ENCODE measurements around the gene SERPINA12. TPM values are rescaled to one million over a fixed set of nuclear protein-coding genes. Genes with fewer than 3 reads are reported as not detected.

SERPINA12 gene
- total and polyA plus RNA-seq, 2 experiments from 2014 or later: not detected

DNA sequence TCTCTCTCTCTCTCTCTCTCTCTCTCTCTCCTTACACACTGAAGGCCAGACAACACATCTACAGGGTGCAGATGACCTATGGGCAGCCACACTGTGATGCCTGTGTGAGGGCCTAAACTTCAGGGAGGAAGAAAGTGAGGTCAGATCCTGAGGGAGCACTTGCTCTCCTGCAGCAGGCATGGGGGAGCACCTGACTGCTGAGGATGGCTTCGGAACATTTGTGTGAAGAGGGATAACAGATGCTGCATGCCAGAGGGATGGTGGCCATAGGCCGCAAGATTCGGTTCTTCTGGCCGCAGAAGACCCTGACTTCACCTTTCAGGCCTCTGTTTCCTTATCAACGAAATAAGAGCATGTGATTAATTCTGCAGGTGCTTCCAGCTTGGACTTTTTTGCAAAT lies 45.0 kb downstream of the SERPINA12 start:
- no peak overlapping the region for H3K4me3 Mint-ChIP-seq
- Histone ChIP-seq H2AFZ (no peak overlapping the region), H4K20me1 (replicated peaks; ENCODE audit: insufficient read depth) (no peaks in the 10 kb centered on the region), H3K4me2 (no peak overlapping the region), H3K27me3 (ENCODE audit: insufficient read depth) (no peaks in the 10 kb centered on the region), H3K36me3 (ENCODE audit: insufficient read depth) (no peaks in the 10 kb centered on the region), H3K4me1 (ENCODE audit: insufficient read depth) (no peaks in the 10 kb centered on the region), H3K79me2 (replicated peaks; ENCODE audit: insufficient read depth) (no peaks in the 10 kb centered on the region), H3F3A (replicated peaks; ENCODE audit: low read depth) (no peaks in the 10 kb centered on the region), H3K9me2 (ENCODE audit: insufficient read depth) (peaks cover 13% of the 10 kb centered on the region), H3K27ac (ENCODE audit: low read depth) (no peak overlapping the region), H3K4me3 (no peak overlapping the region)
- H3K4me1 Mint-ChIP-seq: no peaks in the 10 kb centered on the region
- H3K9me3 Mint-ChIP-seq: peaks cover 43% of the 10 kb centered on the region
- ATAC-seq (no peak), DNase-seq (ENCODE audit: low spot score) (no peak)
- H3K36me3 Mint-ChIP-seq (ENCODE audit: low read depth): peaks cover 24% of the 10 kb centered on the region
- no peaks in the 10 kb centered on the region for H3K27me3 Mint-ChIP-seq (ENCODE audit: insufficient read depth, low read depth, poor library complexity)
- no peak for TF ChIP-seq EZH2phosphoT487 (IDR thresholded peaks at IDR 0.05; ENCODE audit: unreplicated experiment)
- no peak for TF ChIP-seq ZNF331 (CRISPR knock-in tag; IDR thresholded peaks at IDR 0.05; ENCODE audit: low read depth)
- TF ChIP-seq, protein P1, sequence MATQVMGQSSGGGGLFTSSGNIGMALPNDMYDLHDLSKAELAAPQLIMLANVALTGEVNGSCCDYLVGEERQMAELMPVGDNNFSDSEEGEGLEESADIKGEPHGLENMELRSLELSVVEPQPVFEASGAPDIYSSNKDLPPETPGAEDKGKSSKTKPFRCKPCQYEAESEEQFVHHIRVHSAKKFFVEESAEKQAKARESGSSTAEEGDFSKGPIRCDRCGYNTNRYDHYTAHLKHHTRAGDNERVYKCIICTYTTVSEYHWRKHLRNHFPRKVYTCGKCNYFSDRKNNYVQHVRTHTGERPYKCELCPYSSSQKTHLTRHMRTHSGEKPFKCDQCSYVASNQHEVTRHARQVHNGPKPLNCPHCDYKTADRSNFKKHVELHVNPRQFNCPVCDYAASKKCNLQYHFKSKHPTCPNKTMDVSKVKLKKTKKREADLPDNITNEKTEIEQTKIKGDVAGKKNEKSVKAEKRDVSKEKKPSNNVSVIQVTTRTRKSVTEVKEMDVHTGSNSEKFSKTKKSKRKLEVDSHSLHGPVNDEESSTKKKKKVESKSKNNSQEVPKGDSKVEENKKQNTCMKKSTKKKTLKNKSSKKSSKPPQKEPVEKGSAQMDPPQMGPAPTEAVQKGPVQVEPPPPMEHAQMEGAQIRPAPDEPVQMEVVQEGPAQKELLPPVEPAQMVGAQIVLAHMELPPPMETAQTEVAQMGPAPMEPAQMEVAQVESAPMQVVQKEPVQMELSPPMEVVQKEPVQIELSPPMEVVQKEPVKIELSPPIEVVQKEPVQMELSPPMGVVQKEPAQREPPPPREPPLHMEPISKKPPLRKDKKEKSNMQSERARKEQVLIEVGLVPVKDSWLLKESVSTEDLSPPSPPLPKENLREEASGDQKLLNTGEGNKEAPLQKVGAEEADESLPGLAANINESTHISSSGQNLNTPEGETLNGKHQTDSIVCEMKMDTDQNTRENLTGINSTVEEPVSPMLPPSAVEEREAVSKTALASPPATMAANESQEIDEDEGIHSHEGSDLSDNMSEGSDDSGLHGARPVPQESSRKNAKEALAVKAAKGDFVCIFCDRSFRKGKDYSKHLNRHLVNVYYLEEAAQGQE (IDR thresholded peaks at IDR 0.05; ENCODE audit: unreplicated experiment): no peak
- TF ChIP-seq, protein P2, sequence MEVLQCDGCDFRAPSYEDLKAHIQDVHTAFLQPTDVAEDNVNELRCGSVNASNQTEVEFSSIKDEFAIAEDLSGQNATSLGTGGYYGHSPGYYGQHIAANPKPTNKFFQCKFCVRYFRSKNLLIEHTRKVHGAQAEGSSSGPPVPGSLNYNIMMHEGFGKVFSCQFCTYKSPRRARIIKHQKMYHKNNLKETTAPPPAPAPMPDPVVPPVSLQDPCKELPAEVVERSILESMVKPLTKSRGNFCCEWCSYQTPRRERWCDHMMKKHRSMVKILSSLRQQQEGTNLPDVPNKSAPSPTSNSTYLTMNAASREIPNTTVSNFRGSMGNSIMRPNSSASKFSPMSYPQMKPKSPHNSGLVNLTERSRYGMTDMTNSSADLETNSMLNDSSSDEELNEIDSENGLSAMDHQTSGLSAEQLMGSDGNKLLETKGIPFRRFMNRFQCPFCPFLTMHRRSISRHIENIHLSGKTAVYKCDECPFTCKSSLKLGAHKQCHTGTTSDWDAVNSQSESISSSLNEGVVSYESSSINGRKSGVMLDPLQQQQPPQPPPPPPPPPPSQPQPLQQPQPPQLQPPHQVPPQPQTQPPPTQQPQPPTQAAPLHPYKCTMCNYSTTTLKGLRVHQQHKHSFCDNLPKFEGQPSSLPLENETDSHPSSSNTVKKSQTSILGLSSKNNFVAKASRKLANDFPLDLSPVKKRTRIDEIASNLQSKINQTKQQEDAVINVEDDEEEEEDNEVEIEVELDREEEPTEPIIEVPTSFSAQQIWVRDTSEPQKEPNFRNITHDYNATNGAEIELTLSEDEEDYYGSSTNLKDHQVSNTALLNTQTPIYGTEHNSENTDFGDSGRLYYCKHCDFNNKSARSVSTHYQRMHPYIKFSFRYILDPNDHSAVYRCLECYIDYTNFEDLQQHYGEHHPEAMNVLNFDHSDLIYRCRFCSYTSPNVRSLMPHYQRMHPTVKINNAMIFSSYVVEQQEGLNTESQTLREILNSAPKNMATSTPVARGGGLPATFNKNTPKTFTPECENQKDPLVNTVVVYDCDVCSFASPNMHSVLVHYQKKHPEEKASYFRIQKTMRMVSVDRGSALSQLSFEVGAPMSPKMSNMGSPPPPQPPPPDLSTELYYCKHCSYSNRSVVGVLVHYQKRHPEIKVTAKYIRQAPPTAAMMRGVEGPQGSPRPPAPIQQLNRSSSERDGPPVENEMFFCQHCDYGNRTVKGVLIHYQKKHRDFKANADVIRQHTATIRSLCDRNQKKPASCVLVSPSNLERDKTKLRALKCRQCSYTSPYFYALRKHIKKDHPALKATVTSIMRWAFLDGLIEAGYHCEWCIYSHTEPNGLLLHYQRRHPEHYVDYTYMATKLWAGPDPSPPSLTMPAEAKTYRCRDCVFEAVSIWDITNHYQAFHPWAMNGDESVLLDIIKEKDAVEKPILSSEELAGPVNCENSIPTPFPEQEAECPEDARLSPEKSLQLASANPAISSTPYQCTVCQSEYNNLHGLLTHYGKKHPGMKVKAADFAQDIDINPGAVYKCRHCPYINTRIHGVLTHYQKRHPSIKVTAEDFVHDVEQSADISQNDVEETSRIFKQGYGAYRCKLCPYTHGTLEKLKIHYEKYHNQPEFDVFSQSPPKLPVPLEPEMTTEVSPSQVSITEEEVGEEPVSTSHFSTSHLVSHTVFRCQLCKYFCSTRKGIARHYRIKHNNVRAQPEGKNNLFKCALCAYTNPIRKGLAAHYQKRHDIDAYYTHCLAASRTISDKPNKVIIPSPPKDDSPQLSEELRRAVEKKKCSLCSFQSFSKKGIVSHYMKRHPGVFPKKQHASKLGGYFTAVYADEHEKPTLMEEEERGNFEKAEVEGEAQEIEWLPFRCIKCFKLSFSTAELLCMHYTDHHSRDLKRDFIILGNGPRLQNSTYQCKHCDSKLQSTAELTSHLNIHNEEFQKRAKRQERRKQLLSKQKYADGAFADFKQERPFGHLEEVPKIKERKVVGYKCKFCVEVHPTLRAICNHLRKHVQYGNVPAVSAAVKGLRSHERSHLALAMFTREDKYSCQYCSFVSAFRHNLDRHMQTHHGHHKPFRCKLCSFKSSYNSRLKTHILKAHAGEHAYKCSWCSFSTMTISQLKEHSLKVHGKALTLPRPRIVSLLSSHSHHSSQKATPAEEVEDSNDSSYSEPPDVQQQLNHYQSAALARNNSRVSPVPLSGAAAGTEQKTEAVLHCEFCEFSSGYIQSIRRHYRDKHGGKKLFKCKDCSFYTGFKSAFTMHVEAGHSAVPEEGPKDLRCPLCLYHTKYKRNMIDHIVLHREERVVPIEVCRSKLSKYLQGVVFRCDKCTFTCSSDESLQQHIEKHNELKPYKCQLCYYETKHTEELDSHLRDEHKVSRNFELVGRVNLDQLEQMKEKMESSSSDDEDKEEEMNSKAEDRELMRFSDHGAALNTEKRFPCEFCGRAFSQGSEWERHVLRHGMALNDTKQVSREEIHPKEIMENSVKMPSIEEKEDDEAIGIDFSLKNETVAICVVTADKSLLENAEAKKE (CRISPR knock-in tag; IDR thresholded peaks at IDR 0.05): no peak
- TF ChIP-seq, protein P3, sequence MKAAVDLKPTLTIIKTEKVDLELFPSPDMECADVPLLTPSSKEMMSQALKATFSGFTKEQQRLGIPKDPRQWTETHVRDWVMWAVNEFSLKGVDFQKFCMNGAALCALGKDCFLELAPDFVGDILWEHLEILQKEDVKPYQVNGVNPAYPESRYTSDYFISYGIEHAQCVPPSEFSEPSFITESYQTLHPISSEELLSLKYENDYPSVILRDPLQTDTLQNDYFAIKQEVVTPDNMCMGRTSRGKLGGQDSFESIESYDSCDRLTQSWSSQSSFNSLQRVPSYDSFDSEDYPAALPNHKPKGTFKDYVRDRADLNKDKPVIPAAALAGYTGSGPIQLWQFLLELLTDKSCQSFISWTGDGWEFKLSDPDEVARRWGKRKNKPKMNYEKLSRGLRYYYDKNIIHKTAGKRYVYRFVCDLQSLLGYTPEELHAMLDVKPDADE (IDR thresholded peaks at IDR 0.05): no peak
- TF ChIP-seq, protein P4, sequence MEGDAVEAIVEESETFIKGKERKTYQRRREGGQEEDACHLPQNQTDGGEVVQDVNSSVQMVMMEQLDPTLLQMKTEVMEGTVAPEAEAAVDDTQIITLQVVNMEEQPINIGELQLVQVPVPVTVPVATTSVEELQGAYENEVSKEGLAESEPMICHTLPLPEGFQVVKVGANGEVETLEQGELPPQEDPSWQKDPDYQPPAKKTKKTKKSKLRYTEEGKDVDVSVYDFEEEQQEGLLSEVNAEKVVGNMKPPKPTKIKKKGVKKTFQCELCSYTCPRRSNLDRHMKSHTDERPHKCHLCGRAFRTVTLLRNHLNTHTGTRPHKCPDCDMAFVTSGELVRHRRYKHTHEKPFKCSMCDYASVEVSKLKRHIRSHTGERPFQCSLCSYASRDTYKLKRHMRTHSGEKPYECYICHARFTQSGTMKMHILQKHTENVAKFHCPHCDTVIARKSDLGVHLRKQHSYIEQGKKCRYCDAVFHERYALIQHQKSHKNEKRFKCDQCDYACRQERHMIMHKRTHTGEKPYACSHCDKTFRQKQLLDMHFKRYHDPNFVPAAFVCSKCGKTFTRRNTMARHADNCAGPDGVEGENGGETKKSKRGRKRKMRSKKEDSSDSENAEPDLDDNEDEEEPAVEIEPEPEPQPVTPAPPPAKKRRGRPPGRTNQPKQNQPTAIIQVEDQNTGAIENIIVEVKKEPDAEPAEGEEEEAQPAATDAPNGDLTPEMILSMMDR (conservative IDR thresholded peaks at IDR 0.05; ENCODE audit: low read depth in 2 of 2): no peak
- no peak for TF ChIP-seq POLR2AphosphoS5 (IDR thresholded peaks at IDR 0.05; ENCODE audit: low read depth)
- TF ChIP-seq CREB1 (CRISPR knock-in tag; IDR thresholded peaks at IDR 0.05; ENCODE audit: low read depth): no peak
- no peak for TF ChIP-seq NANOG (IDR thresholded peaks at IDR 0.05; ENCODE audit: borderline replicate concordance)
- TF ChIP-seq ZNF114 (CRISPR knock-in tag; IDR thresholded peaks at IDR 0.05): no peak
- no peak for TF ChIP-seq JUNB (IDR thresholded peaks at IDR 0.05; ENCODE audit: unreplicated experiment)
- TF ChIP-seq STAT1 (IDR thresholded peaks at IDR 0.05; ENCODE audit: unreplicated experiment): no peak
- no peak for TF ChIP-seq EZH2 (IDR thresholded peaks at IDR 0.05; ENCODE audit: low read depth, unreplicated experiment)
- H3K27ac Mint-ChIP-seq: no peak overlapping the region
